ENCODE data around the gene CHST15. TPM values are rescaled to one million over a fixed set of nuclear protein-coding genes. Genes with fewer than 3 reads are reported as not detected.

The CHST15 gene
- total RNA-seq, 5 donors from 2014 or later (not counting 1 experiment from before 2014, with no cell fraction given) = 0.95 to 4.2 (median 1.3) TPM

- no peaks in the 10 kb centered on the region for H3K9me3 Mint-ChIP-seq
- ChIA-PET POLR2A (no interaction called here), CTCF (no interaction called here)
- no peaks in the 10 kb centered on the region for H3K36me3 Mint-ChIP-seq
- no peak overlapping the region for H3K4me3 ChIP-seq (ENCODE audit: control insufficient read depth in 1 of 2, extremely low read depth in 1 of 2, low read length in 1 of 2)
- no peak overlapping the region for H3K27ac Mint-ChIP-seq
- H3K4me3 Mint-ChIP-seq = no peak overlapping the region
- H3K27me3 Mint-ChIP-seq = peaks cover 13 to 15% of the 10 kb centered on the region in 2 donors
- no peaks in the 10 kb centered on the region for H3K4me1 Mint-ChIP-seq
- no peaks in the 10 kb centered on the region for H3K36me3 ChIP-seq (ENCODE audit: control insufficient read depth in 2 of 2, extremely low read depth in 1 of 2, insufficient read depth in 1 of 2, low read length in 1 of 2)
- H3K27ac ChIP-seq (ENCODE audit: low read length) = no peak overlapping the region
- WGBS (ENCODE audit: insufficient coverage) = 94% methylated on average over 5 of the region's 9 CpGs
- DNase-seq = no peak
- ATAC-seq (replicated peaks in 1 of 4) = no peak
- no peaks in the 10 kb centered on the region for H3K9me3 ChIP-seq
- H3K27me3 ChIP-seq (replicated peaks in 1 of 2; ENCODE audit: control insufficient read depth in 2 of 2, extremely low read depth in 1 of 2, insufficient read depth in 2 of 2, low read length in 1 of 2) = peaks cover 0 to 16% of the 10 kb centered on the region in 2 experiments
- H3K4me1 ChIP-seq (ENCODE audit: control insufficient read depth in 1 of 2, extremely low read depth in 1 of 2, insufficient read depth in 2 of 2, low read length in 2 of 2) = no peaks in the 10 kb centered on the region
Measured at GRCh38 chr10:124134251-124134893, 41.0 kb upstream of the CHST15 start.

DNA sequence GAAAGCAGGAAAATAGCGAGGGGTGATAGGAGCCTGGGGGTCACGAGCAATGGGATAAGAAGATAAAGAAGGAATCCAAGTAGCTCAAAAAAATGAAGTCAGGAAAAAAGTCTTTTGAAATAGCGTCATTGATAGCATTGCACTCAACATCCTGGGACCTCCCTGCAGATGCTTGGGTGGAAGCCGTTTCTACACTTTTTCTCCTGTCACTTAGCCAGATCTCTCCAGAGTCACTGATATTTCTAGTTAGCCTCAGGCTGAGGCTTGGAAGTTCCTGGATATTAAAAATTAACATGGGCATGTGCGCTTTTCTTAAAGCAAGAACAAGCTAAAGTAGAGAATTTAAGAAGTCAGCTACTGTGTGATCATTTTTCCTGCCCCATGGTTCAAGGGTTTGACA lies 39.5 kb upstream of the CHST15 start:
- Mint-ChIP-seq H3K9me3 (no peaks in the 10 kb centered on the region), H3K4me3 (no peak overlapping the region), H3K27me3 (peaks cover 10 to 15% of the 10 kb centered on the region in 2 donors), H3K27ac (no peak overlapping the region), H3K4me1 (no peaks in the 10 kb centered on the region), H3K36me3 (no peaks in the 10 kb centered on the region)
- H3K4me1 ChIP-seq (ENCODE audit: control insufficient read depth in 1 of 2, extremely low read depth in 1 of 2, insufficient read depth in 2 of 2, low read length in 2 of 2) = no peaks in the 10 kb centered on the region
- no peaks in the 10 kb centered on the region for H3K36me3 ChIP-seq (ENCODE audit: control insufficient read depth in 2 of 2, extremely low read depth in 1 of 2, insufficient read depth in 1 of 2, low read length in 1 of 2)
- ChIA-PET POLR2A (no interaction called here), CTCF (no interaction called here)
- peaks cover 0 to 24% of the 10 kb centered on the region in 2 experiments for H3K27me3 ChIP-seq (replicated peaks in 1 of 2; ENCODE audit: control insufficient read depth in 2 of 2, extremely low read depth in 1 of 2, insufficient read depth in 2 of 2, low read length in 1 of 2)
- ATAC-seq (replicated peaks in 1 of 4) = no peak
- DNase-seq = no peak
- H3K4me3 ChIP-seq (ENCODE audit: control insufficient read depth in 1 of 2, extremely low read depth in 1 of 2, low read length in 1 of 2) = no peak overlapping the region
- no peak overlapping the region for H3K27ac ChIP-seq (ENCODE audit: low read length)
- 57% methylated on average over 4 of the region's 5 CpGs for WGBS (ENCODE audit: insufficient coverage)
- H3K9me3 ChIP-seq = no peaks in the 10 kb centered on the region

DNA sequence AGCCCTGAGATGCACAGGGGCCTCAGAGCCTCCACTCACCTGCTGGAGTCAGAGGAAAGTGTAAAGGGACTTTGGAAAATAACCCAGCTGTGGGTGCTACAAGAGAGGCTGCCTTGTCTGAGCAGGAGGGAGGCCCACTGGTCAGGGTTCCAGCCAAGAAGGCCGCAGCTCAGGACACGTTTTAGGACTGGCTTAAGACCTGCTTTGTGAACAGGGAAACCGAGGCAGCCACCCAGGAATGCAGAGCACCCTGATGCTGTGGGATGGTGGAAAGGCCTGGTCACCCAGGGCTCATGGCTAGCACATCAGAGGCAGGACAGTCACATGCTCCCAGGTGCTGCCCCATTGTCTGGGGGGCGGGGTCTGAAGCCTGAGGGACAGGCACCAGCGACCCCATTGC lies 38.9 kb upstream of the CHST15 start:
- ChIA-PET CTCF (no interaction called here), POLR2A (no interaction called here)
- H3K36me3 ChIP-seq (ENCODE audit: control insufficient read depth in 2 of 2, extremely low read depth in 1 of 2, insufficient read depth in 1 of 2, low read length in 1 of 2) = no peaks in the 10 kb centered on the region
- Mint-ChIP-seq H3K36me3 (no peaks in the 10 kb centered on the region), H3K27me3 (peaks cover 6 to 11% of the 10 kb centered on the region in 2 donors), H3K4me1 (no peaks in the 10 kb centered on the region), H3K27ac (no peak overlapping the region), H3K4me3 (no peak overlapping the region), H3K9me3 (no peaks in the 10 kb centered on the region)
- H3K4me3 ChIP-seq (ENCODE audit: control insufficient read depth in 1 of 2, extremely low read depth in 1 of 2, low read length in 1 of 2) = no peak overlapping the region
- no peaks in the 10 kb centered on the region for H3K9me3 ChIP-seq
- H3K27me3 ChIP-seq (replicated peaks in 1 of 2; ENCODE audit: control insufficient read depth in 2 of 2, extremely low read depth in 1 of 2, insufficient read depth in 2 of 2, low read length in 1 of 2) = peaks cover 0 to 24% of the 10 kb centered on the region in 2 experiments
- ATAC-seq (replicated peaks in 1 of 4) (no peak), DNase-seq (no peak)
- no peaks in the 10 kb centered on the region for H3K4me1 ChIP-seq (ENCODE audit: control insufficient read depth in 1 of 2, extremely low read depth in 1 of 2, insufficient read depth in 2 of 2, low read length in 2 of 2)
- H3K27ac ChIP-seq (ENCODE audit: low read length) = no peak overlapping the region
- WGBS (ENCODE audit: insufficient coverage) = 90% methylated on average over 5 of the region's 5 CpGs

- Histone ChIP-seq H3K27ac (ENCODE audit: low read length) (no peak overlapping the region), H3K4me3 (ENCODE audit: control insufficient read depth in 1 of 2, extremely low read depth in 1 of 2, low read length in 1 of 2) (no peak overlapping the region), H3K27me3 (replicated peaks in 1 of 2; ENCODE audit: control insufficient read depth in 2 of 2, extremely low read depth in 1 of 2, insufficient read depth in 2 of 2, low read length in 1 of 2) (peaks cover 0 to 24% of the 10 kb centered on the region in 2 experiments), H3K36me3 (ENCODE audit: control insufficient read depth in 2 of 2, extremely low read depth in 1 of 2, insufficient read depth in 1 of 2, low read length in 1 of 2) (no peaks in the 10 kb centered on the region), H3K9me3 (no peaks in the 10 kb centered on the region), H3K4me1 (ENCODE audit: control insufficient read depth in 1 of 2, extremely low read depth in 1 of 2, insufficient read depth in 2 of 2, low read length in 2 of 2) (no peaks in the 10 kb centered on the region)
- H3K36me3 Mint-ChIP-seq = no peaks in the 10 kb centered on the region
- H3K9me3 Mint-ChIP-seq = no peaks in the 10 kb centered on the region
- DNase-seq = no peak
- no peak overlapping the region for H3K27ac Mint-ChIP-seq
- no peaks in the 10 kb centered on the region for H3K4me1 Mint-ChIP-seq
- ChIA-PET POLR2A (no interaction called here), CTCF (no interaction called here)
- ATAC-seq (replicated peaks in 1 of 4) = no peak
- peaks cover 3 to 11% of the 10 kb centered on the region in 2 donors for H3K27me3 Mint-ChIP-seq
- 70% methylated on average over 5 of the region's 9 CpGs for WGBS (ENCODE audit: insufficient coverage)
- no peak overlapping the region for H3K4me3 Mint-ChIP-seq
Measured at GRCh38 chr10:124131172-124131571, 37.8 kb upstream of the CHST15 start.

DNA sequence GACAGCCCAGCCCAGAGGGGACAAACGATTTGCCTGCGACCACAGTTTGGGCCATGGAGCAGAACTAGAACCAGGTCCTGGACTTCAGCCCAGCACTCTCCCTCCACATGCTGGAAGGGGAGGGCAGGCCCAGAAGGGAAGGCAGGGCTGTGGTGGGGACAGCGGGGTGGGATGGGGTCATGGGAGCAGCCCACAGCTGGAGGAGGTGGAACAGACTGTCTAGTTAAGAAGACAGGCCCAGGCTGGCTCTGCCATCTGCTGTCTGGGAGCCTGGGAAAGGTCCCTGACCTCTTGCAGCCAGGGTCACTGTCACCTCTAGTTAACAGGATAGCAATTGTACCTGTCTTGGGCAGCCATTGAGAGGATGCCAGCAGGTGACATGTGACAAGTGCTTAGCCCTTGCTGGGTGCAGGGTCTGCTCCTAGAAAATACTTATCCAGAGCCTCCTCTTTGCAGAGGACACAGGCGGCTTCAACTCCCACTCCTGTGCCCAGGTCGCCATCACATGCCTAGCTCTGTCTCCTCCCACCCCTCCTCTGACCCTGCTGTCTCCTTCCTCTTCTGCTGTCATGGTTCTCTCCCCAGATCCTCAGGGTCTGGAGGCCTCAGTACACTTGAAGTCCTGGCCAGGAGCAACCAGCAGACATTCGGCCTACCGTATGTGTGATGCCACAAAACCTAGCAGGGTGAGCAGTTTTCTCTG lies 37.0 kb upstream of the CHST15 start:
- Histone ChIP-seq H3K9me3 (no peaks in the 10 kb centered on the region), H3K4me3 (ENCODE audit: control insufficient read depth in 1 of 2, extremely low read depth in 1 of 2, low read length in 1 of 2) (no peak overlapping the region), H3K27ac (ENCODE audit: low read length) (no peak overlapping the region), H3K36me3 (ENCODE audit: control insufficient read depth in 2 of 2, extremely low read depth in 1 of 2, insufficient read depth in 1 of 2, low read length in 1 of 2) (no peaks in the 10 kb centered on the region), H3K27me3 (replicated peaks in 1 of 2; ENCODE audit: control insufficient read depth in 2 of 2, extremely low read depth in 1 of 2, insufficient read depth in 2 of 2, low read length in 1 of 2) (peaks cover 0 to 24% of the 10 kb centered on the region in 2 experiments), H3K4me1 (ENCODE audit: control insufficient read depth in 1 of 2, extremely low read depth in 1 of 2, insufficient read depth in 2 of 2, low read length in 2 of 2) (no peaks in the 10 kb centered on the region)
- DNase-seq = no peak
- Mint-ChIP-seq H3K9me3 (no peaks in the 10 kb centered on the region), H3K27me3 (peaks cover 3 to 11% of the 10 kb centered on the region in 2 donors), H3K27ac (no peak overlapping the region), H3K4me1 (no peaks in the 10 kb centered on the region), H3K4me3 (no peak overlapping the region), H3K36me3 (no peaks in the 10 kb centered on the region)
- ChIA-PET POLR2A (no interaction called here), CTCF (no interaction called here)
- WGBS (ENCODE audit: insufficient coverage) = 69% methylated on average over 5 of the region's 7 CpGs
- ATAC-seq (replicated peaks in 1 of 4) = no peak

GRCh38 chr10:124129471-124129870 lies 36.1 kb upstream of the CHST15 start:
- no peak for ATAC-seq (replicated peaks in 1 of 4)
- POLR2A ChIA-PET = no interaction called here
- DNase-seq = no peak
- no peaks in the 10 kb centered on the region for H3K9me3 ChIP-seq
- Mint-ChIP-seq H3K36me3 (no peaks in the 10 kb centered on the region), H3K4me1 (no peaks in the 10 kb centered on the region), H3K9me3 (no peaks in the 10 kb centered on the region), H3K27me3 (peaks cover 3 to 8% of the 10 kb centered on the region in 2 donors), H3K27ac (no peak overlapping the region), H3K4me3 (no peak overlapping the region)
- H3K27ac ChIP-seq (ENCODE audit: low read length) = no peak overlapping the region
- H3K4me3 ChIP-seq (ENCODE audit: control insufficient read depth in 1 of 2, extremely low read depth in 1 of 2, low read length in 1 of 2) = no peak overlapping the region
- CTCF ChIA-PET = no interaction called here
- 73% methylated on average over 3 of the region's 5 CpGs for WGBS (ENCODE audit: insufficient coverage)
- no peaks in the 10 kb centered on the region for H3K36me3 ChIP-seq (ENCODE audit: control insufficient read depth in 2 of 2, extremely low read depth in 1 of 2, insufficient read depth in 1 of 2, low read length in 1 of 2)
- no peaks in the 10 kb centered on the region for H3K4me1 ChIP-seq (ENCODE audit: control insufficient read depth in 1 of 2, extremely low read depth in 1 of 2, insufficient read depth in 2 of 2, low read length in 2 of 2)
- peaks cover 0 to 24% of the 10 kb centered on the region in 2 experiments for H3K27me3 ChIP-seq (replicated peaks in 1 of 2; ENCODE audit: control insufficient read depth in 2 of 2, extremely low read depth in 1 of 2, insufficient read depth in 2 of 2, low read length in 1 of 2)
